H9 (cell line): Measurements from ENCODE around the gene SCAF8. TPM values are rescaled to one million over a fixed set of nuclear protein-coding genes. Genes with fewer than 3 reads are reported as not detected.

Experiments
- DNase-seq: peaks from one replicate; pipeline ENCODE4 v3.0.0-alpha.2; 2017
- H2AFZ ChIP-seq: one replicate; pipeline ENCODE4 v1.6.1; 2013; ENCODE audit warnings: mild to moderate bottlenecking, low read length, control low read depth, moderate library complexity
- H2AK5ac ChIP-seq: 2 replicates; pipeline ENCODE4 v1.6.1; 2013; ENCODE audit warnings: low read length, control low read depth, mixed read lengths; ENCODE audit not compliant: insufficient read length
- H2BK120ac ChIP-seq: one replicate; pipeline ENCODE4 v1.6.1; 2013; ENCODE audit warnings: low read depth, mild to moderate bottlenecking, low read length, control low read depth, inconsistent platforms; ENCODE audit not compliant: poor library complexity, severe bottlenecking
- H2BK12ac ChIP-seq: 2 replicates; pipeline ENCODE4 v1.6.1; 2013; ENCODE audit warnings: low read length, control low read depth, mixed read lengths, low read depth; ENCODE audit not compliant: insufficient read length
- H2BK15ac ChIP-seq: 2 replicates; pipeline ENCODE4 v1.6.1; 2013; ENCODE audit warnings: low read depth, low read length, control low read depth
- H2BK20ac ChIP-seq: one replicate; pipeline ENCODE4 v1.6.1; 2013; ENCODE audit warnings: low read depth, mild to moderate bottlenecking, low read length, control low read depth, inconsistent platforms; ENCODE audit not compliant: poor library complexity, severe bottlenecking
- H2BK5ac ChIP-seq: 2 replicates; pipeline ENCODE4 v1.6.1; 2013; ENCODE audit warnings: low read length, control low read depth, mixed read lengths; ENCODE audit not compliant: insufficient read length
- H3K14ac ChIP-seq: 2 replicates; pipeline ENCODE4 v1.6.1; 2013; ENCODE audit warnings: low read length, control low read depth; ENCODE audit not compliant: insufficient read depth
- H3K18ac ChIP-seq: 2 replicates; pipeline ENCODE4 v1.6.1; 2013; ENCODE audit warnings: low read depth, mild to moderate bottlenecking, mixed read lengths, low read length, control low read depth; ENCODE audit not compliant: insufficient read length
- H3K23ac ChIP-seq: 2 replicates; pipeline ENCODE4 v1.6.1; 2013; ENCODE audit warnings: low read length, control low read depth, mixed read lengths, low read depth; ENCODE audit not compliant: insufficient read length
- H3K23me2 ChIP-seq: 2 replicates; pipeline ENCODE4 v1.6.1; 2013; ENCODE audit warnings: low read depth, mild to moderate bottlenecking, mixed read lengths, low read length, control low read depth; ENCODE audit not compliant: insufficient read length, poor library complexity, severe bottlenecking
- H3K27ac ChIP-seq: 2 replicates; pipeline ENCODE4 v1.5.1; 2013; ENCODE audit warnings: low read length, control low read depth, mixed read lengths, low read depth; ENCODE audit not compliant: insufficient read length
- H3K27me3 ChIP-seq: 2 replicates; pipeline ENCODE4 v1.6.1; 2013; ENCODE audit warnings: low read length, control low read depth, inconsistent platforms; ENCODE audit not compliant: insufficient read depth
- H3K4ac ChIP-seq: 2 replicates; pipeline ENCODE4 v1.6.1; 2013; ENCODE audit warnings: low read depth, mild to moderate bottlenecking, control low read depth, inconsistent platforms, low read length, moderate library complexity
- H3K4me1 ChIP-seq: 2 replicates; pipeline ENCODE4 v1.6.1; 2013; ENCODE audit warnings: low read length, control low read depth, inconsistent platforms; ENCODE audit not compliant: insufficient read depth
- H3K4me2 ChIP-seq: 2 replicates; pipeline ENCODE4 v1.6.1; 2013; ENCODE audit warnings: low read length, control low read depth, mixed read lengths; ENCODE audit not compliant: insufficient read length, insufficient read depth
- H3K56ac ChIP-seq: 2 replicates; pipeline ENCODE4 v1.6.1; 2013; ENCODE audit warnings: low read depth, mild to moderate bottlenecking, mixed read lengths, low read length, control low read depth; ENCODE audit not compliant: insufficient read length
- H3K79me1 ChIP-seq: 2 replicates; pipeline ENCODE4 v1.6.1; 2013; ENCODE audit warnings: low read depth, mild to moderate bottlenecking, moderate library complexity, low read length, control low read depth, inconsistent platforms; ENCODE audit not compliant: insufficient read depth, poor library complexity, severe bottlenecking
- H3K79me2 ChIP-seq: 2 replicates; pipeline ENCODE4 v1.6.1; 2013; ENCODE audit warnings: low read length, control low read depth, inconsistent platforms; ENCODE audit not compliant: insufficient read depth
- H3K9ac ChIP-seq: 2 replicates; pipeline ENCODE4 v1.6.1; 2013; ENCODE audit warnings: low read length, control low read depth, mixed read lengths; ENCODE audit not compliant: insufficient read length; ENCODE audit errors: extremely low read depth
- H3K9me3 ChIP-seq: one replicate; pipeline ENCODE4 v1.6.1; 2013; ENCODE audit warnings: low read depth, low read length, inconsistent platforms; ENCODE audit not compliant: control insufficient read depth
- H3T11ph ChIP-seq: one replicate; pipeline ENCODE4 v1.6.1; 2013; ENCODE audit warnings: mild to moderate bottlenecking, low read length, control low read depth, inconsistent platforms
- H4K20me1 ChIP-seq: one replicate; pipeline ENCODE4 v1.6.1; 2013; ENCODE audit not compliant: control insufficient read depth, insufficient read length, insufficient read depth
- H4K5ac ChIP-seq: 2 replicates; pipeline ENCODE4 v1.6.1; 2013; ENCODE audit warnings: low read depth, mild to moderate bottlenecking, mixed read lengths, low read length, control low read depth; ENCODE audit not compliant: insufficient read length
- H4K8ac ChIP-seq: replicated peaks from 2 replicates; pipeline ENCODE4 v1.6.1; 2013; ENCODE audit warnings: low read length, control low read depth, mixed read lengths, low read depth; ENCODE audit not compliant: insufficient read length
- H4K91ac ChIP-seq: 2 replicates; pipeline ENCODE4 v1.6.1; 2013; ENCODE audit warnings: low read depth, mild to moderate bottlenecking, moderate library complexity, mixed read lengths, low read length, control low read depth; ENCODE audit not compliant: insufficient read length
- H3K27ac Mint-ChIP-seq, 3 experiments: 2 replicates in 2 of 3; 3 replicates in 1 of 3; pipeline ENCODE4 v1.8.0; 2020 to 2021; ENCODE audit warnings: mixed read lengths in 3 of 3, mild to moderate bottlenecking in 1 of 3, moderate library complexity in 1 of 3
- H3K27me3 Mint-ChIP-seq: 2 replicates; pipeline ENCODE4 v1.8.0; 2021; ENCODE audit warnings: low read depth, mild to moderate bottlenecking, moderate library complexity, mixed read lengths
- H3K36me3 Mint-ChIP-seq, 3 experiments: 2 replicates in 2 of 3; 3 replicates in 1 of 3; pipeline ENCODE4 v1.8.0; 2020 to 2021; ENCODE audit warnings: low read depth in 3 of 3, mixed read lengths in 3 of 3; ENCODE audit not compliant: insufficient read depth in 1 of 3
- H3K4me1 Mint-ChIP-seq, 2 experiments: 2 replicates each; pipeline ENCODE4 v1.8.0; 2020; ENCODE audit warnings: mixed read lengths in 2 of 2
- H3K4me3 Mint-ChIP-seq, 2 experiments: 2 replicates in 1 of 2; 3 replicates in 1 of 2; pipeline ENCODE4 v1.8.0; 2020 to 2021; ENCODE audit warnings: mild to moderate bottlenecking in 2 of 2, mixed read lengths in 2 of 2, moderate library complexity in 1 of 2
- H3K9me3 Mint-ChIP-seq, 2 experiments: 2 replicates in 1 of 2; 3 replicates in 1 of 2; pipeline ENCODE4 v1.8.0; 2020; ENCODE audit warnings: mild to moderate bottlenecking in 2 of 2, mixed read lengths in 2 of 2, moderate library complexity in 1 of 2
- CTCF ChIP-seq: fragments of 200-600 bp; sonication (generic); conservative IDR thresholded peaks from 3 replicates; pipeline ENCODE4 v1.8.0; 2021; ENCODE audit warnings: antibody characterized with exemption, mild to moderate bottlenecking
- WGBS: extraction: QIAGEN DNeasy Blood & Tissue Kit; methylation state at CpG from one replicate; pipeline ENCODE4 v1.1.7; 2013; ENCODE audit warnings: missing lambda C conversion rate, low lambda C conversion rate, mixed read lengths; ENCODE audit not compliant: insufficient read length; ENCODE audit errors: extremely low coverage; 5-methylcytosine and 5-hydroxymethylcytosine counted together
- total RNA-seq: library from RNA; stranded (reverse); gene quantifications from 2 replicates; pipeline ENCODE4 v1.2.1, GENCODE V29; 2021

The SCAF8 gene
- total RNA-seq, 1 experiment from 2014 or later, result 78.5 TPM

- peaks cover 0 to 9% (median 8%) of the 10 kb centered on the region in 3 experiments; a peak in 5 of 7 replicates for H3K36me3 Mint-ChIP-seq
- H3K9me3 Mint-ChIP-seq, result peaks cover 13 to 14% of the 10 kb centered on the region in 2 experiments
- Histone ChIP-seq H3K9ac (no peak overlapping the region), H2BK5ac (no peak overlapping the region), H2BK120ac (no peak overlapping the region), H4K8ac (no peak overlapping the region), H3K56ac (no peak overlapping the region), H3K4me1 (no peaks in the 10 kb centered on the region), H4K20me1 (no peaks in the 10 kb centered on the region), H3K79me2 (no peaks in the 10 kb centered on the region), H3K14ac (no peak overlapping the region), H4K5ac (no peak overlapping the region), H2AK5ac (no peak overlapping the region), H2AFZ (no peak overlapping the region), H3K79me1 (no peaks in the 10 kb centered on the region), H3K23ac (no peak overlapping the region), H3K4me2 (no peak overlapping the region), H2BK15ac (no peak overlapping the region), H2BK12ac (no peak overlapping the region), H4K91ac (no peak overlapping the region), H3K27ac (no peak overlapping the region), H3K4ac (no peak overlapping the region), H3T11ph (no peak overlapping the region), H3K27me3 (no peaks in the 10 kb centered on the region), H3K18ac (no peak overlapping the region), H3K9me3 (no peaks in the 10 kb centered on the region), H2BK20ac (no peak overlapping the region), H3K23me2 (no peaks in the 10 kb centered on the region)
- no peaks in the 10 kb centered on the region for H3K27me3 Mint-ChIP-seq
- H3K4me3 Mint-ChIP-seq, result no peak overlapping the region
- no peak for TF ChIP-seq CTCF
- 0 out of 4 replicates have a peak, but pooled peaks cover 0 to 4% of the 10 kb centered on the region in 2 experiments for H3K4me1 Mint-ChIP-seq
- H3K27ac Mint-ChIP-seq, result no peak overlapping the region
- WGBS, result no CpG with 5 or more reads among the region's 1 CpG
- no peak for DNase-seq
Observed at GRCh38 chr6:154686162-154686561, 47.1 kb upstream of the SCAF8 start.
